HG03135 (cell line): ENCODE measurements around the gene EID3.
A peak's percentile ranks its signal among the peaks of the same experiment; 100 is the strongest.
"Not testable (repeated sequence)": the region's sequence is repeated elsewhere in the genome, so short reads cannot be mapped to it uniquely, and the experiment has no call there.

ENCODE experiments used
- ATAC-seq: cut with Tn5 transposase; IDR thresholded peaks from one replicate; pipeline ENCODE4 v1.9.1; 2021; ENCODE audit warnings: mild to moderate bottlenecking, moderate library complexity; ENCODE audit not compliant: unreplicated experiment

Gene EID3

GRCh38 chr12:104288635-104289274, 14.8 kb upstream of the EID3 start:
- ATAC-seq = peak; percentile 44

- no peak for ATAC-seq
These were observed 13.2 kb upstream of the EID3 start for GRCh38 chr12:104290320-104290719.

GRCh38 chr12:104290855-104291254, 12.7 kb upstream of the EID3 start:
- no peak for ATAC-seq

GRCh38 chr12:104291867-104292524, 11.5 kb upstream of the EID3 start:
- no peak for ATAC-seq

- no peak for ATAC-seq
These were observed 10.4 kb upstream of the EID3 start for GRCh38 chr12:104292872-104293794.

GRCh38 chr12:104294158-104294859, 9.2 kb upstream of the EID3 start:
- not testable (repeated sequence) for ATAC-seq

GRCh38 chr12:104294927-104295668, 8.4 kb upstream of the EID3 start:
- ATAC-seq = no peak

GRCh38 chr12:104295954-104296353, 7.6 kb upstream of the EID3 start:
- no peak for ATAC-seq

- no peak for ATAC-seq
These were observed 6.8 kb upstream of the EID3 start for GRCh38 chr12:104296718-104297117.

GRCh38 chr12:104297477-104298113, 5.9 kb upstream of the EID3 start:
- no peak for ATAC-seq

GRCh38 chr12:104299842-104300481, 3.6 kb upstream of the EID3 start:
- no peak for ATAC-seq

GRCh38 chr12:104304261-104305009, 896 bp downstream of the EID3 start:
- ATAC-seq = no peak

- no peak for ATAC-seq
These were observed 1.8 kb downstream of the EID3 start for GRCh38 chr12:104305349-104305748.

GRCh38 chr12:104306376-104306775, 2.8 kb downstream of the EID3 start:
- no peak for ATAC-seq

- ATAC-seq = no peak
These were observed 3.6 kb downstream of the EID3 start for GRCh38 chr12:104306943-104307654.

GRCh38 chr12:104307655-104308000, 4.1 kb downstream of the EID3 start:
- ATAC-seq = no peak

GRCh38 chr12:104309446-104309993, 6.0 kb downstream of the EID3 start:
- ATAC-seq = no peak
